HUES6 (cell line): ENCODE data around the gene GCNT2.
"Not testable (repeated sequence)": the region's sequence is repeated elsewhere in the genome, so short reads cannot be mapped to it uniquely, and the experiment has no call there.

Experiments
- H3K27ac ChIP-seq: 2 replicates; pipeline ENCODE4 v1.7.0; 2013; ENCODE audit warnings: low read depth, mild to moderate bottlenecking, low read length, inconsistent platforms
- H3K27me3 ChIP-seq: 2 replicates; pipeline ENCODE4 v1.6.1; 2013; ENCODE audit warnings: low read length; ENCODE audit not compliant: control insufficient read depth, insufficient read depth
- H3K36me3 ChIP-seq: 2 replicates; pipeline ENCODE4 v1.6.1; 2013; ENCODE audit warnings: low read length; ENCODE audit not compliant: control insufficient read depth, insufficient read depth
- H3K4me1 ChIP-seq: 2 replicates; pipeline ENCODE4 v1.6.1; 2013; ENCODE audit warnings: low read length; ENCODE audit not compliant: control insufficient read depth, insufficient read depth
- H3K4me3 ChIP-seq: 2 replicates; pipeline ENCODE4 v1.5.1; 2013; ENCODE audit warnings: low read depth, low read length
- H3K9ac ChIP-seq: one replicate; pipeline ENCODE4 v1.6.1; 2013; ENCODE audit warnings: mild to moderate bottlenecking, low read length
- H3K9me3 ChIP-seq: 2 replicates; pipeline ENCODE4 v1.6.1; 2013; ENCODE audit warnings: low read depth, low read length; ENCODE audit not compliant: control insufficient read depth, insufficient read depth

Gene GCNT2

GRCh38 chr6:10521104-10521808 is at the start of gene GCNT2:
Gene GCNT2 (plus strand): TSS chr6:10521351. CDS start chr6:10528912, 7,561 bp downstream.
- peak within 1 kb of the TSS; percentile 76 for H3K27ac ChIP-seq
- no peaks in the 10 kb centered on the region for H3K36me3 ChIP-seq
- H3K27me3 ChIP-seq: no peaks in the 10 kb centered on the region
- H3K9ac ChIP-seq: peak within 1 kb of the TSS; percentile 20
- peaks cover 44% of the 10 kb centered on the region for H3K4me1 ChIP-seq
- H3K9me3 ChIP-seq: no peaks in the 10 kb centered on the region
- peak within 1 kb of the TSS; percentile 44 for H3K4me3 ChIP-seq

- Histone ChIP-seq H3K36me3 (no peaks in the 10 kb centered on the region), H3K9me3 (peaks cover 4% of the 10 kb centered on the region; the same call in 1 of the 2 replicates), H3K27ac (no peak overlapping the region), H3K4me3 (no peak overlapping the region), H3K4me1 (no peaks in the 10 kb centered on the region), H3K27me3 (no peaks in the 10 kb centered on the region), H3K9ac (no peak overlapping the region)
Observed at GRCh38 chr6:10472634-10473033, 48.5 kb upstream of the GCNT2 start.

- Histone ChIP-seq H3K4me3 (no peak overlapping the region), H3K9me3 (peaks cover 10% of the 10 kb centered on the region), H3K36me3 (no peaks in the 10 kb centered on the region), H3K4me1 (peaks cover 5% of the 10 kb centered on the region; the same call in 1 of the 2 replicates), H3K9ac (no peak overlapping the region), H3K27me3 (no peaks in the 10 kb centered on the region), H3K27ac (no peak overlapping the region)
Observed at GRCh38 chr6:10478187-10479040, 42.7 kb upstream of the GCNT2 start.

- H3K27ac ChIP-seq: no peak overlapping the region
Observed at GRCh38 chr6:10479939-10480700, 41.0 kb upstream of the GCNT2 start.

GRCh38 chr6:10481101-10481500 is 40.0 kb upstream of the GCNT2 start:
- no peaks in the 10 kb centered on the region for H3K36me3 ChIP-seq
- no peak overlapping the region for H3K27ac ChIP-seq
- no peak overlapping the region for H3K4me3 ChIP-seq
- no peaks in the 10 kb centered on the region for H3K27me3 ChIP-seq
- H3K4me1 ChIP-seq: peaks cover 5% of the 10 kb centered on the region; the same call in 1 of the 2 replicates
- H3K9ac ChIP-seq: no peak overlapping the region
- H3K9me3 ChIP-seq: peaks cover 7% of the 10 kb centered on the region

More at GRCh38 chr6:10479939-10480700, 41.0 kb upstream of the GCNT2 start:
- Histone ChIP-seq H3K9me3 (peaks cover 11% of the 10 kb centered on the region), H3K27me3 (no peaks in the 10 kb centered on the region), H3K4me3 (no peak overlapping the region), H3K36me3 (no peaks in the 10 kb centered on the region), H3K4me1 (peaks cover 5% of the 10 kb centered on the region; the same call in 1 of the 2 replicates), H3K9ac (no peak overlapping the region)

- Histone ChIP-seq H3K4me1 (peaks cover 5% of the 10 kb centered on the region; the same call in 1 of the 2 replicates), H3K9me3 (peaks cover 6% of the 10 kb centered on the region), H3K36me3 (no peaks in the 10 kb centered on the region), H3K4me3 (no peak overlapping the region), H3K9ac (no peak overlapping the region), H3K27me3 (peaks cover 9% of the 10 kb centered on the region), H3K27ac (no peak overlapping the region)
Observed at GRCh38 chr6:10482636-10483257, 38.4 kb upstream of the GCNT2 start.

GRCh38 chr6:10484912-10485311 is 36.2 kb upstream of the GCNT2 start:
- Histone ChIP-seq H3K27me3 (peaks cover 26% of the 10 kb centered on the region), H3K27ac (no peak overlapping the region), H3K9ac (no peak overlapping the region), H3K9me3 (peaks cover 6% of the 10 kb centered on the region), H3K4me1 (peaks cover 5% of the 10 kb centered on the region; the same call in 1 of the 2 replicates), H3K4me3 (no peak overlapping the region), H3K36me3 (no peaks in the 10 kb centered on the region)

GRCh38 chr6:10485406-10485805 is 35.7 kb upstream of the GCNT2 start:
- H3K36me3 ChIP-seq: no peaks in the 10 kb centered on the region
- no peak overlapping the region for H3K9ac ChIP-seq
- no peak overlapping the region for H3K27ac ChIP-seq
- H3K9me3 ChIP-seq: peaks cover 6% of the 10 kb centered on the region
- H3K4me3 ChIP-seq: no peak overlapping the region
- H3K4me1 ChIP-seq: peaks cover 5% of the 10 kb centered on the region; the same call in 1 of the 2 replicates
- peaks cover 29% of the 10 kb centered on the region for H3K27me3 ChIP-seq

- H3K4me1 ChIP-seq: peaks cover 1% of the 10 kb centered on the region; the same call in 1 of the 2 replicates
- H3K9me3 ChIP-seq: peaks cover 6% of the 10 kb centered on the region
- H3K36me3 ChIP-seq: no peaks in the 10 kb centered on the region
- H3K27me3 ChIP-seq: peaks cover 29% of the 10 kb centered on the region
- H3K27ac ChIP-seq: no peak overlapping the region
- H3K4me3 ChIP-seq: no peak overlapping the region
- no peak overlapping the region for H3K9ac ChIP-seq
Observed at GRCh38 chr6:10486215-10486614, 34.9 kb upstream of the GCNT2 start.

- H3K27me3 ChIP-seq: peaks cover 29% of the 10 kb centered on the region
- H3K9ac ChIP-seq, H3K36me3 ChIP-seq, H3K4me3 ChIP-seq, H3K9me3 ChIP-seq, H3K4me1 ChIP-seq, H3K27ac ChIP-seq: not testable (repeated sequence)
Observed at GRCh38 chr6:10486944-10487588, 34.1 kb upstream of the GCNT2 start.
